Measurements from ENCODE around the gene APOC1.
"Not testable (repeated sequence)": the region's sequence is repeated elsewhere in the genome, so short reads cannot be mapped to it uniquely, and the experiment has no call there.

Gene APOC1

GRCh38 chr19:44878120-44878865 is 36.1 kb upstream of the APOC1 start:
- no peaks in the 10 kb centered on the region for H3K9me3 ChIP-seq (ENCODE audit: low read length)
- no peak overlapping the region for H3K4me3 ChIP-seq (ENCODE audit: low read depth in 1 of 2, low read length in 2 of 2)
- no peak overlapping the region for H3K27ac ChIP-seq (ENCODE audit: low read depth, low read length)
- no peaks in the 10 kb centered on the region for H3K27me3 ChIP-seq (ENCODE audit: control insufficient read depth in 1 of 2, insufficient read depth in 2 of 2, low read length in 2 of 2)
- no peaks in the 10 kb centered on the region for H3K4me1 ChIP-seq (ENCODE audit: insufficient read depth, low read length)
- H3K36me3 ChIP-seq (ENCODE audit: insufficient read depth, low read length), result peaks cover 38% of the 10 kb centered on the region
- no peak overlapping the region for H3K9ac ChIP-seq (ENCODE audit: low read length)

- H3K4me1 ChIP-seq (ENCODE audit: insufficient read depth, low read length), result no peaks in the 10 kb centered on the region
- no peak overlapping the region for H3K27ac ChIP-seq (ENCODE audit: low read depth, low read length)
- H3K36me3 ChIP-seq (ENCODE audit: insufficient read depth, low read length), result peaks cover 30% of the 10 kb centered on the region
- H3K27me3 ChIP-seq (ENCODE audit: control insufficient read depth in 1 of 2, insufficient read depth in 2 of 2, low read length in 2 of 2), result no peaks in the 10 kb centered on the region
- H3K4me3 ChIP-seq (ENCODE audit: low read depth in 1 of 2, low read length in 2 of 2), result no peak overlapping the region
- H3K9ac ChIP-seq (ENCODE audit: low read length), result no peak overlapping the region
- H3K9me3 ChIP-seq (ENCODE audit: low read length), result no peaks in the 10 kb centered on the region
These were observed 34.9 kb upstream of the APOC1 start for GRCh38 chr19:44879309-44880065.

GRCh38 chr19:44882063-44882462 is 32.3 kb upstream of the APOC1 start:
- H3K4me3 ChIP-seq (ENCODE audit: low read depth in 1 of 2, low read length in 2 of 2), result no peak overlapping the region
- H3K36me3 ChIP-seq (ENCODE audit: insufficient read depth, low read length), result peaks cover 14% of the 10 kb centered on the region
- H3K27ac ChIP-seq (ENCODE audit: low read depth, low read length), result no peak overlapping the region
- H3K9ac ChIP-seq (ENCODE audit: low read length), result no peak overlapping the region
- no peaks in the 10 kb centered on the region for H3K27me3 ChIP-seq (ENCODE audit: control insufficient read depth in 1 of 2, insufficient read depth in 2 of 2, low read length in 2 of 2)
- no peaks in the 10 kb centered on the region for H3K4me1 ChIP-seq (ENCODE audit: insufficient read depth, low read length)
- H3K9me3 ChIP-seq (ENCODE audit: low read length), result no peaks in the 10 kb centered on the region

GRCh38 chr19:44882619-44883397 is 31.6 kb upstream of the APOC1 start:
- H3K27me3 ChIP-seq (ENCODE audit: control insufficient read depth in 1 of 2, insufficient read depth in 2 of 2, low read length in 2 of 2); H3K9me3 ChIP-seq (ENCODE audit: low read length); H3K9ac ChIP-seq (ENCODE audit: low read length); H3K4me3 ChIP-seq (ENCODE audit: low read depth in 1 of 2, low read length in 2 of 2); H3K4me1 ChIP-seq (ENCODE audit: insufficient read depth, low read length); H3K27ac ChIP-seq (ENCODE audit: low read depth, low read length): not testable (repeated sequence)
- H3K36me3 ChIP-seq (ENCODE audit: insufficient read depth, low read length), result peaks cover 17% of the 10 kb centered on the region

- Histone ChIP-seq H3K9ac (ENCODE audit: low read length) (no peak overlapping the region), H3K27ac (ENCODE audit: low read depth, low read length) (no peak overlapping the region), H3K27me3 (ENCODE audit: control insufficient read depth in 1 of 2, insufficient read depth in 2 of 2, low read length in 2 of 2) (no peaks in the 10 kb centered on the region), H3K36me3 (ENCODE audit: insufficient read depth, low read length) (peaks cover 23% of the 10 kb centered on the region), H3K4me1 (ENCODE audit: insufficient read depth, low read length) (no peaks in the 10 kb centered on the region), H3K4me3 (ENCODE audit: low read depth in 1 of 2, low read length in 2 of 2) (no peak overlapping the region), H3K9me3 (ENCODE audit: low read length) (no peaks in the 10 kb centered on the region)
These were observed 30.5 kb upstream of the APOC1 start for GRCh38 chr19:44883922-44884321.

- H3K36me3 ChIP-seq (ENCODE audit: insufficient read depth, low read length), result peaks cover 23% of the 10 kb centered on the region
- H3K9me3 ChIP-seq (ENCODE audit: low read length), result no peaks in the 10 kb centered on the region
- peaks cover 3% of the 10 kb centered on the region for H3K4me1 ChIP-seq (ENCODE audit: insufficient read depth, low read length)
- H3K9ac ChIP-seq (ENCODE audit: low read length), result no peak overlapping the region
- H3K27ac ChIP-seq (ENCODE audit: low read depth, low read length), result no peak overlapping the region
- H3K27me3 ChIP-seq (ENCODE audit: control insufficient read depth in 1 of 2, insufficient read depth in 2 of 2, low read length in 2 of 2), result no peaks in the 10 kb centered on the region
- H3K4me3 ChIP-seq (ENCODE audit: low read depth in 1 of 2, low read length in 2 of 2), result no peak overlapping the region
These were observed 29.8 kb upstream of the APOC1 start for GRCh38 chr19:44884566-44884965.

- Histone ChIP-seq H3K4me1 (ENCODE audit: insufficient read depth, low read length) (peaks cover 8% of the 10 kb centered on the region), H3K9ac (ENCODE audit: low read length) (no peak overlapping the region), H3K27me3 (ENCODE audit: control insufficient read depth in 1 of 2, insufficient read depth in 2 of 2, low read length in 2 of 2) (no peaks in the 10 kb centered on the region), H3K27ac (ENCODE audit: low read depth, low read length) (no peak overlapping the region), H3K36me3 (ENCODE audit: insufficient read depth, low read length) (peaks cover 23% of the 10 kb centered on the region), H3K9me3 (ENCODE audit: low read length) (no peaks in the 10 kb centered on the region), H3K4me3 (ENCODE audit: low read depth in 1 of 2, low read length in 2 of 2) (no peak overlapping the region)
These were observed 28.3 kb upstream of the APOC1 start for GRCh38 chr19:44886141-44886540.

GRCh38 chr19:44887648-44888047 is 26.8 kb upstream of the APOC1 start:
- no peak overlapping the region for H3K4me3 ChIP-seq (ENCODE audit: low read depth in 1 of 2, low read length in 2 of 2)
- no peak overlapping the region for H3K9ac ChIP-seq (ENCODE audit: low read length)
- H3K9me3 ChIP-seq (ENCODE audit: low read length), result no peaks in the 10 kb centered on the region
- H3K27me3 ChIP-seq (ENCODE audit: control insufficient read depth in 1 of 2, insufficient read depth in 2 of 2, low read length in 2 of 2), result no peaks in the 10 kb centered on the region
- peaks cover 24% of the 10 kb centered on the region for H3K36me3 ChIP-seq (ENCODE audit: insufficient read depth, low read length)
- H3K4me1 ChIP-seq (ENCODE audit: insufficient read depth, low read length), result peaks cover 19% of the 10 kb centered on the region
- no peak overlapping the region for H3K27ac ChIP-seq (ENCODE audit: low read depth, low read length)

GRCh38 chr19:44888335-44888734 is 26.1 kb upstream of the APOC1 start:
- H3K9ac ChIP-seq (ENCODE audit: low read length); H3K27ac ChIP-seq (ENCODE audit: low read depth, low read length); H3K27me3 ChIP-seq (ENCODE audit: control insufficient read depth in 1 of 2, insufficient read depth in 2 of 2, low read length in 2 of 2); H3K4me3 ChIP-seq (ENCODE audit: low read depth in 1 of 2, low read length in 2 of 2); H3K9me3 ChIP-seq (ENCODE audit: low read length): not testable (repeated sequence)
- Histone ChIP-seq H3K4me1 (ENCODE audit: insufficient read depth, low read length) (peaks cover 22% of the 10 kb centered on the region), H3K36me3 (ENCODE audit: insufficient read depth, low read length) (peaks cover 31% of the 10 kb centered on the region)

GRCh38 chr19:44889830-44890365 is 24.5 kb upstream of the APOC1 start:
- Histone ChIP-seq H3K4me1 (ENCODE audit: insufficient read depth, low read length) (peaks cover 22% of the 10 kb centered on the region), H3K27me3 (ENCODE audit: control insufficient read depth in 1 of 2, insufficient read depth in 2 of 2, low read length in 2 of 2) (no peaks in the 10 kb centered on the region), H3K36me3 (ENCODE audit: insufficient read depth, low read length) (peaks cover 40% of the 10 kb centered on the region), H3K27ac (ENCODE audit: low read depth, low read length) (no peak overlapping the region), H3K9me3 (ENCODE audit: low read length) (no peaks in the 10 kb centered on the region), H3K9ac (ENCODE audit: low read length) (peak overlapping the region; percentile 32), H3K4me3 (ENCODE audit: low read depth in 1 of 2, low read length in 2 of 2) (peak overlapping the region; percentile 43 to 78)

GRCh38 chr19:44890366-44891015 is 23.9 kb upstream of the APOC1 start:
- Histone ChIP-seq H3K4me3 (ENCODE audit: low read depth in 1 of 2, low read length in 2 of 2) (peak overlapping the region; percentile 43 to 78), H3K4me1 (ENCODE audit: insufficient read depth, low read length) (peaks cover 22% of the 10 kb centered on the region), H3K9me3 (ENCODE audit: low read length) (no peaks in the 10 kb centered on the region), H3K27me3 (ENCODE audit: control insufficient read depth in 1 of 2, insufficient read depth in 2 of 2, low read length in 2 of 2) (no peaks in the 10 kb centered on the region), H3K9ac (ENCODE audit: low read length) (peak overlapping the region; percentile 32), H3K36me3 (ENCODE audit: insufficient read depth, low read length) (peaks cover 42% of the 10 kb centered on the region), H3K27ac (ENCODE audit: low read depth, low read length) (peak overlapping the region; percentile 92)

Measured in muscle layer of colon (tissue), 2 donors.